NCI-H2196 treated with DMSO at 0.1 percent for 48 hours (cell line): ENCODE data around the gene IL17A.

Experiments used
- DNase-seq: peaks from one replicate; lab custom pipeline; 2025; ENCODE audit not compliant: unreplicated experiment; lab: John Stamatoyannopoulos, UW

IL17A gene

GRCh38 chr6:52186075-52186474 lies at the start of gene IL17A:
TSS of gene IL17A (plus strand) at chr6:52186375. CDS start at chr6:52186432, 57 bp downstream.
- DNase-seq = no peak

- no peak for DNase-seq
These were observed 49.2 kb upstream of the IL17A start for GRCh38 chr6:52136934-52137467.

DNA sequence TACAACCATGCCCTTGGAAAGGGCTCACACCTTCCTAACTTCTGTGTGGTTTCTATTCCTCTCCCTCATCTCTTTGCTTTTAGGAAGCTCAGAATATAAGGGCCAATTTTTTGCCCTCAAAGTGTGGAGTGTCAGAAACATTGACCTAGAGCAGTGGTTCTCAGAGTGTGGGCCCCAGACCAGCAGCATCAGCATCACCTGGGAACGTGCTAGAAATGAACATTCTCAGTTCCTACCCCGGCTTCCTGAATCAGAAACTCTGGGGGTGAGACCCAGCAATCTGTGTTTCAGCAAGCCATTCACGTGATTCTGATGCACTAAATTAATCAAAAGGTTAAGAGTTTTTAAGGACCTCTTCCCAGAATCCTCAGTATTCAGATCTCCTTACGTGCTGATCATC lies 47.9 kb upstream of the IL17A start:
- DNase-seq = no peak

- no peak for DNase-seq
These were observed 46.0 kb upstream of the IL17A start for GRCh38 chr6:52139985-52140680.

DNA sequence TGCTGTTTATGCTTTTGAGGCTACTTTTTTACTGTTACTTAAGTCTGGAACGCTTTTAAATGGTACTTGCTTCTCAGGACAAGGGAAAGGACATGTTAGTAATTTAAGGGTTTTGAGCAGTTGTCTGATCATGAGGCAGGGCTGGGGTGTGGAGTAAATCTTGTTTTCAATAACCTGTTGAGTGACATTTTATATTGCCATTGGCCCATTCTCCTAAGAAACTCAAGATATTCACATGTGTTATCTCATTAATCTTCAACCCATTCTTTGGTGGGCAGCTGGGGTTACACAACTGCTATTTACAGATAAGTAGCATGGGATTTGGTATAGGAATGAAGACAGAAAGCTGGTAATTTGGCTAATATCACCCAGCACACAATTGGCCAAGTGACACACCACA lies 44.6 kb upstream of the IL17A start:
- DNase-seq = no peak

DNA sequence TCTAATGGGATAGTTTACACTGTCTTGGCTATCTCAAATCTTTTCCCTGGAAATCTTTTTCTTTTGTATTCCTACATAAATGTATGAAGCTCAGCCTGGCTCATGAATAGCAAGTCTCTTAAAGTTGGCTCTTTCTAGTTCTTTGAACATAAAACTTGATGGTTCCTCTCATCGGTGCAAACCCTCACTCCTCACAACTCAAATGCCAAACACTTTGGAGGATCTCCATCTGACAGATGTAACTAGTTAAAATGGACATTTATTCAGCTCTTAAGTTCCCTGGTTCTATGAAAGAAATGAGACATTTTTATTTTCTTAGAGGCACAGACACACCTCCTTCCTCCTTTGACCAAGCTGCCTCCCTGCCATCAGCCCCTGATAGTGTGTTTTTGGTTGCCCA lies 43.6 kb upstream of the IL17A start:
- DNase-seq = no peak

- no peak for DNase-seq
These were observed 42.6 kb upstream of the IL17A start for GRCh38 chr6:52143551-52143950.

DNA sequence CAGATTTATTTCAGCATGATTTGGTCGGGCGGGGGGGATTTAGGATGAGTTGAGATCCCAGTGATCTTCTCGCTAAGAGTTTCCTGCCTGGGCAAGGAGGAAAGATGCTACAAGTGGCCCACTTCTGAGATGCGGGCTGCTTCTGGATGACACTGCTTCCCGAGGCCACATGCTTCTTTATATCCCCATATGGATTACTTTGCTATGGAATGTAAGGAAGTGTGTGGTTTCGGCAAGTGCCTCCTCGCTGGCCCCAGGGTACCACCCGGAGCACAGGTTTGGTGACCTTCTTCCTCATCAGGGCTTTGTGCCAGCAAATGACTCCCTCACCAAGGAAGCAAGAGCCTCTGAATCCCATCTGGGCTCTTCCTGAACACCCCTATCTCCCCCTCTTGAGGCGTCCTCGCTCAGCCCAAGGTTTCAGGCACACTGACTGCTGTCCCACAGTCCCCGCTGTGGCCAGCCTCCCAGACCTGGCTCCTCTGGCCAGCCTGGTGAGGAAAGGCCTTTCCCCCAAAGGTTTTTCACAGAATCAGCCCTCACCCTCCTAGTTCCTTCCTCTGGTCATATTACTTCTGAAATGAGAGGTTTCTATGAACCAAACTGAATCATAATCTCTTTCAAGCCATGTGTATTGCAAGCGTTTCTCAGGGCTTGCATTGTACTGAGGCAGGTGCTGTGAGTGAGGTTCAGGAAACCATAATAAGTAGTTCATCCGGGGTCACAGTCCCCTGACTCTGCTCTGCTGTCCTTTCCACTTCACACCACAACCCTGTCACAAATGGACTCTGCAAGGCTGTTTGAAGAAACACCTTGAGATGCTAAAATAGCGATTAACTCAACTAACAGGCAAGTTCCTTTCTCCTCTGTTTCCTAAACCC lies 41.7 kb upstream of the IL17A start:
- no peak for DNase-seq

- no peak for DNase-seq
These were observed 39.2 kb upstream of the IL17A start for GRCh38 chr6:52146851-52147445.

GRCh38 chr6:52149076-52149475 lies 37.1 kb upstream of the IL17A start:
- DNase-seq = no peak

DNA sequence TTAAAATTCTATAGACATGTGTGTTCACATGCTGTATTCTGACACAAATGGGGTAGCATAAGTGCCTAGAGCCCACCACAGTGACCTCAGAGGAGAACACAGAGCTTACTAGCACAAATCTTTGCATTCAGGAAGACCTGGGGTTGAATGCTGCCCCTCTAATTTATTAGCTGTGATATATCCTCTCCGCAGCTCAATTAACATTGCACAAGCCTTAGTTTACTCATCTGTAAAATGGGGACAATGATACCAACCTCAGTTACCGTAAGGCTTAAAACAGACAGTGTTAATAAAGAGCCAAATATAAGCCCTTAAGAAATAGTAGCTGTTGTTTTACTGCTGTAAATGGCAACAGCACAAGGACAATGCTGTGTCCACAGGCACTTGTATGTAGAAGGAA lies 36.2 kb upstream of the IL17A start:
- no peak for DNase-seq

DNA sequence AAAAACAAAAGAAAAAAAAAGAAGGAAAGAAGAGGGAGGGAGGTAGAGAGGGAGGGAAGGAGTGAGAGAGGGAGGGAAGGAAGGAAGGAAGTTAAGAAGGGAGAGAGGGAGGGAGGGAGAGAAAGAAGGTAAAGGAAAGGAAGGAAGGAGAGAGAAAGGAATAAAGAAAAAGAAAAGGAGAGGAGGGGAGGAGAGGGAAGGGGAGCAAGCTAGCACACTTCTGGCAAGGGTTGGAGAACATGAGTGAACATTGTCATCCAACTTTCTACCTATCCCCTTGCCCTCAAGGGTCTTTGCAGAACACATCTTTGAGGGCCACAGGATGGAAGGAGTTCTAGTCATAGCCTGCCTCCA lies 34.1 kb upstream of the IL17A start:
- no peak for DNase-seq

DNA sequence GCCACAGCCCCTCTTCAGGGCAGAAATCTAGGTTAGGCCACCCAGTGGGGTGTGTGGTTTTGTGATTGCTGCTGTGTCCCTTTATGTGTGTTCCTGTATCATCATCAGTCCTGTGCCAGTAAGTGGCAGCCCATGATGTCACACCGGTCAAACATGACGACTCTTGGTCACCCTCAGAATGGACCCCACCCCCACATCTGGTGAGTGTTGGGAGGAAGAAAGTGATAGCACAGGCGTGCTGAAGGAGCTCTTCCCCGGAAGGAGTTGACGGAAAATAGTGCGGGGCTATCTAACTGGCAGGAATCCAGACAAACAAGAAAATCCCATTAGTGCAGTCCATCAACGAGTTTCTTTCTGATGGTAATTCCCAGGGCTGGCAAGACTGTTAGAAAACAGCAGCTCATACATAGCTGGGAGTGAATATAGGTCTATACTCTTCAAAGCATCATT lies 33.4 kb upstream of the IL17A start:
- DNase-seq = no peak

GRCh38 chr6:52154381-52154780 lies 31.8 kb upstream of the IL17A start:
- no peak for DNase-seq

GRCh38 chr6:52155791-52156576 lies 30.2 kb upstream of the IL17A start:
- DNase-seq = no peak

GRCh38 chr6:52157301-52157941 lies 28.8 kb upstream of the IL17A start:
- DNase-seq = no peak

DNA sequence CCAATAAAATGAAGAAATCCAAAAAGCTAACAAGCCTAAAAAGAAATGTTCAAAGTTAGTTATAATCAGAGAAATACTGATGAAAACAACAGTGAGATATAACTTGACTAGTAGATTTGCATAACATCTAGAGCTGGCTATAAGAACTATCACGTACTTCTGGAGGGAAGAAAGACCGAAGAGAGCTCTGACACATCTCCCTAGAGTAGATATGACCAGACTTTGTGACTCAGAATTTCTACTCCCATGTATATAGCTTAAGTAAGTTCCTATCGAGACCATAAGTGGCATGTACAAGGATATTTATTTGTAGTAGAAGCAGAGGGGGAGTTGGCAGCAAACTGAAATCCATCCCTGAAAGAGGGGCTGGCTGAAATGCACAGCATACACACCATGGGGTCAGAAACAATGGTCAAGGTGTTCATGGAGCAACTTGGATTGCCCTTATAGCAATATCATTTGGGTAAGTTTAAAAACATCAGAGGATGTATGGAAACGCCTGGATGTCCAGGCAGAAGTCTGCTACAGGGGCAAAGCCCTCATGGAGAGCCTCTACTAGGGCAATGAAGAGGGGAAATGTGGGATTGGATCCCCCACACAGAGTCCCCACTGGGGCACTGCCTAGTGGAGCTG lies 25.6 kb upstream of the IL17A start:
- no peak for DNase-seq

GRCh38 chr6:52161689-52162438 lies 24.3 kb upstream of the IL17A start:
- no peak for DNase-seq
